Gastrocnemius medialis (tissue), 4 donors: Measurements from ENCODE around the gene PCDH18. TPM values are rescaled to one million over a fixed set of nuclear protein-coding genes. Genes with fewer than 3 reads are reported as not detected.

ENCODE experiments used
- ATAC-seq, 2 donors: fragments of 150-250 bp; one replicate each; pipeline ENCODE4 v1.9.1; 2016
- DNase-seq, 2 donors: peaks; one replicate each; pipeline ENCODE4 v3.0.0-alpha.2; 2019
- H3K27ac ChIP-seq, 4 donors: fragments of 200-600 bp; sonication (generic); 1 replicate in 1 of 4; 2 replicates in 3 of 4; pipeline ENCODE4 v1.5.1; 2016 to 2018; ENCODE audit warnings: mild to moderate bottlenecking in 2 of 4, moderate library complexity in 1 of 4
- H3K27me3 ChIP-seq, 3 donors: fragments of 200-600 bp; sonication (generic) in 2 of 3; 1 replicate in 1 of 3; 2 replicates in 2 of 3; pipeline versions ENCODE4 v1.5.1 to v1.6.0; 2016 to 2019; ENCODE audit warnings: mild to moderate bottlenecking in 1 of 3, moderate library complexity in 1 of 3
- H3K36me3 ChIP-seq, 2 donors: fragments of 200-600 bp; sonication (generic) in 1 of 2; one replicate each; pipeline ENCODE4 v1.5.1; 2017 to 2018
- H3K4me1 ChIP-seq, 2 donors: fragments of 200-600 bp; sonication (generic) in 1 of 2; one replicate each; pipeline ENCODE4 v1.5.1; 2016 to 2017; ENCODE audit warnings: mild to moderate bottlenecking in 2 of 2
- H3K4me3 ChIP-seq, 4 donors: fragments of 200-600 bp; sonication (generic) in 3 of 4; 1 replicate in 1 of 4; 2 replicates in 3 of 4; pipeline ENCODE4 v1.5.1; 2016 to 2019; ENCODE audit warnings: mild to moderate bottlenecking in 2 of 4
- H3K9me3 ChIP-seq, 3 donors: fragments of 200-600 bp; sonication (generic) in 2 of 3; 1 replicate in 1 of 3; 2 replicates in 2 of 3; pipeline ENCODE4 v1.5.1; 2016 to 2019
- POLR2A ChIP-seq, 2 donors: fragments of 450-650 bp; IDR thresholded peaks; one replicate each; pipeline ENCODE4 v1.6.1; 2017; ENCODE audit warnings: antibody characterized with exemption in 2 of 2, mild to moderate bottlenecking in 2 of 2, moderate library complexity in 2 of 2
- in situ Hi-C, 4 donors: fragments of 200-750 bp; cut with MboI; loops; one replicate each; pipeline versions ENCODE4 v1.15.0 to v1.8.0; 2017; ENCODE audit warnings: low sequenced_read_pairs in 4 of 4
- intact Hi-C: fragments of 100-400 bp; cut with DNase I; formaldehyde crosslinking; loops from one replicate; pipeline ENCODE4 v1.15.1; 2023; ENCODE audit warnings: low total_unique reads
- total RNA-seq, 4 donors: library from RNA; depleted of rRNA; stranded (reverse); fragments of >200 nt; gene quantifications; one replicate each; pipeline versions ENCODE4 v1.1.0 to v1.2.3, GENCODE V29; 2016
- TF ChIP-seq, protein P1 (sequence below), 5 experiments: fragments of 450-650 bp in 3 of 5; fragments of 200-600 bp in 2 of 5; sonication (generic) in 2 of 5; IDR thresholded peaks in 4 of 5; conservative IDR thresholded peaks in 1 of 5; 1 replicate in 4 of 5; 2 replicates in 1 of 5; pipeline ENCODE4 v1.5.1; 2016 to 2019; ENCODE audit warnings: antibody characterized with exemption in 5 of 5, mild to moderate bottlenecking in 3 of 5, moderate library complexity in 3 of 5

The PCDH18 gene
- total RNA-seq, 4 donors from 2014 or later = 2.3 to 10.5 (median 5.9) TPM

DNA sequence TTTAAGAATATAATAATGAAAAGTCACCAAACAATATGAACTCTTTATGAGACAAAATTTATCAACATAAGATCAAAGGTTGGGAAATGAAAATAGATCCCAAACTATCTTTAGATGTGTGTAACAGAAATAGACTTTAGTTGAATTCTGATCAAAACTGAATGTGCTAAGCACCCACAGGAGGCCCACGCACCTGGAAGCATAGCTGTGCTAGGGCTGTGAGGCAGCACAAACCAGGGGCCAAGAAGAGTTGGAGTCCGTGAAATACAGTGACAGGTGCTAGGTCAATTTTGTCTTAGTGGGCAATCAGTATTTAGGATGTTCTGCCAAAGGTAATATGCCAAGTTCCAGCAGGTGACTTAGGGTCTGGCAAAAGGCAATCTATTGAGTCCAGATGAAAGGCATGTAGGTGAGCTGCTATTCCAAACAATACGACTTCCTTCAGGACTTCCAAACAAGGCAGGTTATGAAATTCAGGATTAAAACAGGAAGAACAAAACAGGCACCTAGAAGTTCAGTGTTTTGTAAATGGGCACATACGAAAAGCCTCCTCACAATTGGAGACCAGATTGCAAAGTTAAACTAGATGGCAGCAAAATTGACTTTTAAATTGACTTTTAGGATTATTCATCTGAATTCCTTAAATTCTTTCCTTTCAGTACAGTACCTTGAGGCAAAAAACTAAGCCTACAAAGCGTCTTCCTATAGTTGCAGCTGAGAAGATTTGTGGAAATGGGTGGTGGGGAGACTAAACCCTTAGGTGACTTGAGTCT lies 4.7 kb upstream of the PCDH18 start:
- ATAC-seq (no peak), DNase-seq (no peak)
- in situ Hi-C loops (no loop called here), intact Hi-C loops (no loop called here)
- TF ChIP-seq POLR2A (IDR thresholded peaks at IDR 0.05) = no peak
- TF ChIP-seq, protein P1, sequence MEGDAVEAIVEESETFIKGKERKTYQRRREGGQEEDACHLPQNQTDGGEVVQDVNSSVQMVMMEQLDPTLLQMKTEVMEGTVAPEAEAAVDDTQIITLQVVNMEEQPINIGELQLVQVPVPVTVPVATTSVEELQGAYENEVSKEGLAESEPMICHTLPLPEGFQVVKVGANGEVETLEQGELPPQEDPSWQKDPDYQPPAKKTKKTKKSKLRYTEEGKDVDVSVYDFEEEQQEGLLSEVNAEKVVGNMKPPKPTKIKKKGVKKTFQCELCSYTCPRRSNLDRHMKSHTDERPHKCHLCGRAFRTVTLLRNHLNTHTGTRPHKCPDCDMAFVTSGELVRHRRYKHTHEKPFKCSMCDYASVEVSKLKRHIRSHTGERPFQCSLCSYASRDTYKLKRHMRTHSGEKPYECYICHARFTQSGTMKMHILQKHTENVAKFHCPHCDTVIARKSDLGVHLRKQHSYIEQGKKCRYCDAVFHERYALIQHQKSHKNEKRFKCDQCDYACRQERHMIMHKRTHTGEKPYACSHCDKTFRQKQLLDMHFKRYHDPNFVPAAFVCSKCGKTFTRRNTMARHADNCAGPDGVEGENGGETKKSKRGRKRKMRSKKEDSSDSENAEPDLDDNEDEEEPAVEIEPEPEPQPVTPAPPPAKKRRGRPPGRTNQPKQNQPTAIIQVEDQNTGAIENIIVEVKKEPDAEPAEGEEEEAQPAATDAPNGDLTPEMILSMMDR (IDR thresholded peaks at IDR 0.05 in 4 of 5, conservative IDR thresholded peaks at IDR 0.05 in 1 of 5) = no peak
- Histone ChIP-seq H3K4me1 (peaks cover 1 to 6% of the 10 kb centered on the region in 2 donors), H3K27me3 (peaks cover 0 to 6% (median 0%) of the 10 kb centered on the region in 3 donors), H3K36me3 (no peaks in the 10 kb centered on the region), H3K4me3 (no peak overlapping the region), H3K27ac (no peak overlapping the region), H3K9me3 (no peaks in the 10 kb centered on the region)

DNA sequence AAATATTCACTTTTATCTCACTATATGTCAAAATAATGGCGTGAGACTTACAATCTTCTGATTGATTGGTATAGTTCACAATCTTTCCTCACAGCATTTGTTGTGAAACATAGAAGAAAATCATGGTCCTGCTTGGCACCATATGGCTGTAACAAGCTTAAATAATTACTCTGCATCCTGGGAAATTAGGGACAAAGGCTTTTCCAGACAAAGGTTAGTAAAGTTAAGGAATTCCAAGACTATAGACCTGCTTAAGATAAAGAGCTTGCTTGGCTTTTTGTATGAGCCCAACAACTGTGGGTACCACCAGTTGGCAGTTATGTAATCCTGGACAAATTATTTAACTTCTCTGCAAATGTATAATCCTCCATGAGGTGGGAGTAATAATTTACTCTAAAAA lies 3.4 kb upstream of the PCDH18 start:
- intact Hi-C loops = no loop called here
- no peak overlapping the region for H3K4me3 ChIP-seq
- DNase-seq (no peak), ATAC-seq (no peak)
- no peak overlapping the region for H3K27ac ChIP-seq
- H3K9me3 ChIP-seq = no peaks in the 10 kb centered on the region
- no peaks in the 10 kb centered on the region for H3K36me3 ChIP-seq
- TF ChIP-seq, protein P1 (IDR thresholded peaks at IDR 0.05 in 4 of 5, conservative IDR thresholded peaks at IDR 0.05 in 1 of 5) = no peak
- no peak for TF ChIP-seq POLR2A (IDR thresholded peaks at IDR 0.05)
- peaks cover 0 to 6% (median 0%) of the 10 kb centered on the region in 3 donors for H3K27me3 ChIP-seq
- H3K4me1 ChIP-seq = peaks cover 3 to 6% of the 10 kb centered on the region in 2 donors
- in situ Hi-C loops = no loop called here

DNA sequence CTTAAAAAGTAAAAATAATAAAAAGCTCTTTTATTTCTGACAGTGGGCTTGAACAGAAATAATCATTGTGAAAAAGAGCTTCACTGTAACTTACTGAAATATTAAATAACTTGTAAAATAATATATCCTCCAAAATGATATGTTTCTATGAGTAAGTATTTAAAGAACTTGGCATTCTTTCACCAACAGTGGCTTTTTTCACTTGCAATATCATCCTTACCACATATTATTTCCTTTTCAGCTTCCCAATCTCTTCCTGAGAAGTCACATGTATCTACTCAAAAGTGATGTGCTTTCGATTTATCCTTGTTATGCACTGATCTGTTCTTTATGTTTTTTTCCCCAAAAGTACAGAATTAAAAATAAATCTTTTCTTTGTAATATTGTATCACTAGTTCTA lies 2.2 kb upstream of the PCDH18 start:
- ATAC-seq = no peak
- H3K27ac ChIP-seq = peak overlapping the region in 3 of 4 donors; percentile 10 to 77 (median 65)
- intact Hi-C loops (no loop called here), in situ Hi-C loops (no loop called here)
- H3K9me3 ChIP-seq = no peaks in the 10 kb centered on the region
- H3K4me1 ChIP-seq = peaks cover 3 to 6% of the 10 kb centered on the region in 2 donors
- peaks cover 0 to 6% (median 0%) of the 10 kb centered on the region in 3 donors for H3K27me3 ChIP-seq
- no peaks in the 10 kb centered on the region for H3K36me3 ChIP-seq
- TF ChIP-seq, protein P1 (IDR thresholded peaks at IDR 0.05 in 4 of 5, conservative IDR thresholded peaks at IDR 0.05 in 1 of 5) = no peak
- TF ChIP-seq POLR2A (IDR thresholded peaks at IDR 0.05) = no peak
- DNase-seq = no peak
- peak overlapping the region in 1 of 4 donors; percentile 60 for H3K4me3 ChIP-seq

DNA sequence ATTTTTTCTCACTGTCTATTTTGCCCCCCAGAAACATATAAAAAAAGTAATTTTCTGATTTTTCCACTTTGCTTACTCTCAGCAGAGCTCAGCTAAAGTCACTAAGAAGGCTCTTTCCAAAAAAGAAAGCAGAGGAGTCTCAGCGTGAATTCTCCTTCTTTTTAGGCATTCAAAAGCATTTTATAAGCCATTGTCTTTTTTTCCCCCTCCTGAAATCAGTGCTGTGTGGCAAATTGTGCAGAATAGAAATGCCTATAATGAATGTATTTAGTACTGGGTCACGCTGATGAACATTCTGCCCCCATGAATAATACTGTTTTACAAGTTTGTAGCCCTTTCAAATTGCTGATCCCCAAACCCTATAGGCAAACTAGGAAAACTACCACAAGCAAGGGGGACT lies 1.6 kb upstream of the PCDH18 start:
- in situ Hi-C loops (no loop called here), intact Hi-C loops (no loop called here)
- no peaks in the 10 kb centered on the region for H3K36me3 ChIP-seq
- peak overlapping the region; percentile 65 to 77 (median 72) for H3K27ac ChIP-seq
- DNase-seq (no peak), ATAC-seq (no peak)
- TF ChIP-seq, protein P1 (IDR thresholded peaks at IDR 0.05 in 4 of 5, conservative IDR thresholded peaks at IDR 0.05 in 1 of 5) = no peak
- no peak for TF ChIP-seq POLR2A (IDR thresholded peaks at IDR 0.05)
- peak overlapping the region in 3 of 4 donors; percentile 43 to 60 (median 59) for H3K4me3 ChIP-seq
- H3K27me3 ChIP-seq = peaks cover 0 to 6% (median 0%) of the 10 kb centered on the region in 3 donors
- peaks cover 3 to 6% of the 10 kb centered on the region in 2 donors for H3K4me1 ChIP-seq
- no peaks in the 10 kb centered on the region for H3K9me3 ChIP-seq
